ENCODE results near the gene ABCB11. TPM values are rescaled to one million over a fixed set of nuclear protein-coding genes. Genes with fewer than 3 reads are reported as not detected.

The ABCB11 gene
- total RNA-seq, 1 experiment from 2014 or later, result not detected

- H3K27ac ChIP-seq (ENCODE audit: low read depth, low read length, poor library complexity, severe bottlenecking), result no peak overlapping the region
- BruUV-seq (replicated peaks), result no TSS peak
- H3K4me3 ChIP-seq (ENCODE audit: low read depth, low read length, poor library complexity, severe bottlenecking), result no peak overlapping the region
- no peaks in the 10 kb centered on the region for H3K36me3 ChIP-seq (ENCODE audit: insufficient read depth, low read length, poor library complexity, severe bottlenecking)
- POLR2A ChIA-PET (ENCODE audit: low non-redundant PET), result interaction anchor here (0.7 kb wide), 1 partner anchor 196 kb away, joined by 3 read pairs; no protein-coding TSS in a partner anchor
- no peak for DNase-seq (ENCODE audit: low spot score)
- no peak for TF ChIP-seq EZH2 (IDR thresholded peaks at IDR 0.05; ENCODE audit: borderline replicate concordance, low read depth, low read length, poor library complexity, severe bottlenecking)
- TF ChIP-seq CTCF (conservative IDR thresholded peaks at IDR 0.05; ENCODE audit: low read depth, low read length), result no peak
- H3K9me3 ChIP-seq (ENCODE audit: low read depth, low read length, poor library complexity, severe bottlenecking), result no peaks in the 10 kb centered on the region
- H3K4me1 ChIP-seq (ENCODE audit: insufficient read depth, low read length, poor library complexity, severe bottlenecking), result no peaks in the 10 kb centered on the region
- H3K27me3 ChIP-seq (replicated peaks; ENCODE audit: insufficient read depth, low read depth, low read length, poor library complexity), result no peaks in the 10 kb centered on the region
- intact Hi-C loops (cut with micrococcal nuclease; ENCODE audit: unreplicated experiment), result no loop called here
- CTCF ChIA-PET, result no interaction called here
Observed at GRCh38 chr2:168993538-168993937, 37.6 kb downstream of the ABCB11 start.

- Histone ChIP-seq H3K4me1 (ENCODE audit: insufficient read depth, low read length, poor library complexity, severe bottlenecking) (no peaks in the 10 kb centered on the region), H3K36me3 (ENCODE audit: insufficient read depth, low read length, poor library complexity, severe bottlenecking) (no peaks in the 10 kb centered on the region), H3K27me3 (replicated peaks; ENCODE audit: insufficient read depth, low read depth, low read length, poor library complexity) (no peaks in the 10 kb centered on the region), H3K27ac (ENCODE audit: low read depth, low read length, poor library complexity, severe bottlenecking) (no peak overlapping the region), H3K4me3 (ENCODE audit: low read depth, low read length, poor library complexity, severe bottlenecking) (no peak overlapping the region), H3K9me3 (ENCODE audit: low read depth, low read length, poor library complexity, severe bottlenecking) (no peaks in the 10 kb centered on the region)
- no peak for TF ChIP-seq CTCF (conservative IDR thresholded peaks at IDR 0.05; ENCODE audit: low read depth, low read length)
- no peak for TF ChIP-seq EZH2 (IDR thresholded peaks at IDR 0.05; ENCODE audit: borderline replicate concordance, low read depth, low read length, poor library complexity, severe bottlenecking)
- ChIA-PET POLR2A (ENCODE audit: low non-redundant PET) (interaction anchor here (0.7 kb wide), 1 partner anchor 197 kb away, joined by 3 read pairs; no protein-coding TSS in a partner anchor), CTCF (no interaction called here)
- BruUV-seq (replicated peaks), result no TSS peak
- DNase-seq (ENCODE audit: low spot score), result no peak
- intact Hi-C loops (cut with micrococcal nuclease; ENCODE audit: unreplicated experiment), result no loop called here
Observed at GRCh38 chr2:168992591-168993349, 38.4 kb downstream of the ABCB11 start.

GRCh38 chr2:168992026-168992425, 39.1 kb downstream of the ABCB11 start:
- TF ChIP-seq CTCF (conservative IDR thresholded peaks at IDR 0.05; ENCODE audit: low read depth, low read length), result no peak
- no peak for TF ChIP-seq EZH2 (IDR thresholded peaks at IDR 0.05; ENCODE audit: borderline replicate concordance, low read depth, low read length, poor library complexity, severe bottlenecking)
- POLR2A ChIA-PET (ENCODE audit: low non-redundant PET), result no interaction called here
- no peaks in the 10 kb centered on the region for H3K9me3 ChIP-seq (ENCODE audit: low read depth, low read length, poor library complexity, severe bottlenecking)
- intact Hi-C loops (cut with micrococcal nuclease; ENCODE audit: unreplicated experiment), result no loop called here
- no peaks in the 10 kb centered on the region for H3K27me3 ChIP-seq (replicated peaks; ENCODE audit: insufficient read depth, low read depth, low read length, poor library complexity)
- H3K4me3 ChIP-seq (ENCODE audit: low read depth, low read length, poor library complexity, severe bottlenecking), result no peak overlapping the region
- H3K4me1 ChIP-seq (ENCODE audit: insufficient read depth, low read length, poor library complexity, severe bottlenecking), result no peaks in the 10 kb centered on the region
- H3K36me3 ChIP-seq (ENCODE audit: insufficient read depth, low read length, poor library complexity, severe bottlenecking), result no peaks in the 10 kb centered on the region
- H3K27ac ChIP-seq (ENCODE audit: low read depth, low read length, poor library complexity, severe bottlenecking), result no peak overlapping the region
- no peak for DNase-seq (ENCODE audit: low spot score)
- no TSS peak for BruUV-seq (replicated peaks)
- CTCF ChIA-PET, result no interaction called here

All from A673 (cell line).